Psoas muscle (tissue), 8 donors: ENCODE measurements around the gene UNCX. TPM values are rescaled to one million over a fixed set of nuclear protein-coding genes. Genes with fewer than 3 reads are reported as not detected.

ENCODE experiments used
- ATAC-seq, 4 donors: fragments of 200-7000 bp; cut with Tn5 transposase; one replicate each; pipeline ENCODE4 v1.9.1; 2020; ENCODE audit warnings: moderate library complexity in 3 of 4, mild to moderate bottlenecking in 2 of 4
- DNase-seq, 2 donors: peaks; one replicate each; pipeline ENCODE4 v3.0.0-alpha.2; 2020
- H3K27ac ChIP-seq: fragments of 200-600 bp; one replicate; pipeline ENCODE4 v1.8.0; 2022
- H3K27me3 ChIP-seq, 3 donors: fragments of 200-600 bp in 1 of 3; one replicate each; pipeline versions ENCODE4 v1.6.1 to v1.8.0; 2013 to 2022; ENCODE audit warnings: low read length in 2 of 3, mild to moderate bottlenecking in 2 of 3, moderate library complexity in 1 of 3; ENCODE audit not compliant: insufficient read depth in 3 of 3
- H3K36me3 ChIP-seq, 2 donors: fragments of 200-600 bp in 1 of 2; one replicate each; pipeline versions ENCODE4 v1.6.1 to v1.8.0; 2013 to 2022; ENCODE audit warnings: low read depth in 1 of 2, mild to moderate bottlenecking in 1 of 2, moderate library complexity in 1 of 2; ENCODE audit not compliant: insufficient read depth in 1 of 2
- H3K4me1 ChIP-seq: fragments of 200-600 bp; one replicate; pipeline ENCODE4 v1.8.0; 2022
- H3K4me3 ChIP-seq: fragments of 200-600 bp; one replicate; pipeline ENCODE4 v1.8.0; 2022; ENCODE audit warnings: mild to moderate bottlenecking
- H3K9me3 ChIP-seq: fragments of 200-600 bp; one replicate; pipeline ENCODE4 v1.8.0; 2022
- WGBS, 3 donors: extraction: QIAGEN DNeasy Blood & Tissue Kit; methylation state at CpG; one replicate each; pipeline versions ENCODE4 v1.1.6 to v1.1.7; 2013; 5-methylcytosine and 5-hydroxymethylcytosine counted together
- intact Hi-C, 2 donors: fragments of 100-400 bp; cut with DNase I; formaldehyde crosslinking; loops; one replicate each; pipeline versions ENCODE4 v1.11.0 to v1.14.2; 2022
- polyA plus RNA-seq, 3 donors: library from polyadenylated mRNA; stranded (reverse); fragments of 200-250 nt; gene quantifications; one replicate each; pipeline ENCODE4 v1.2.3, GENCODE V29; 2013
- total RNA-seq, 4 donors: library from RNA; stranded (reverse); fragmentation: NEBNext Ultra II Directional in 2 of 4; extraction: Animal tissue kit (Norgen Biotek cat#: 25700) in 2 of 4; gene quantifications; one replicate each; pipeline versions ENCODE4 v1.2.1 to v1.2.4, GENCODE V29; 2021 to 2023
- TF ChIP-seq, protein P1 (sequence below): fragments of 200-600 bp; IDR thresholded peaks from one replicate; pipeline ENCODE4 v1.8.0; 2022; ENCODE audit warnings: antibody characterized with exemption
- donor health status: healthy with polysubstance abuse.
- donor health status: DM: no; HTN: no; CAD: no; lungs with moderate emphysema.
- donor health status: Bipolar disorder and iron deficiency.
- donor health status: healthy.
- donor health status: DM: yes; HTN: yes; CAD: no.
- donor health status: DM: no; HTN: no; CAD: no.
- donor health status: DM: no; HTN: no; CAD: no.
- donor health status: DM: yes; HTN: yes; CAD: no.

The UNCX gene
- total and polyA plus RNA-seq, 7 donors: not detected

DNA sequence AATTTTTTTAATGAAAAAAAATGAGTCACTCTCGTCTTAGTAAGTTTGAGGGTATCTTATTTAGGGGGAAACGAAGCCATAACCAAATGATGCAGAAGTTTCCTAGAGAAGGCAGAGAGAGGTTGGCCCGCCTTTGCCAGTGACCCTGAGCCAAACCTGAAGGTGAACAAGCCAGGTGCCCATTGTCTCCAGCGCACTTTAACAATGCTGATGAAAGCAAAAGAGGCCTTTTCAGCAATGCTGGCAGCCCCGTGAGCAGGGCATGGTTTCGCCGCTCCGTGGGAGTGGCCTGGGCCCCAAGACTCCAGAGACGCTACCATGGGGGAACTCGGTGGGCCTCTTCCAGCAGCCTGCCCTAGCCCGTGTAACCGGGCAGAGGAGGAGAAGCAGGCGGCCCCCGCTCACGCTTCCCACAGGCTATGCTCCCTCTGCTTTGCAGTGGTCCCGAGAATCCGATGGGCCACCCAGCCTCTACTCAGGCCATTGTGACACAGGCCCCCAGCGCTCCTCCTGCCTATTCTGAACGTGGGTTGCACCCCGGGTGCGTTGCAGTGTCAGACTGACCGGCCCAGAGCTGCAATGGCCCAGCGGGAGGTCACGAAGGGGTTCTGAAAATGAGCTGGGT lies 14.0 kb upstream of the UNCX start:
- no peaks in the 10 kb centered on the region for H3K4me1 ChIP-seq
- H3K9me3 ChIP-seq: no peaks in the 10 kb centered on the region
- DNase-seq (no peak), ATAC-seq (no peak)
- H3K27me3 ChIP-seq: peaks cover 0 to 81% (median 16%) of the 10 kb centered on the region in 3 donors
- H3K36me3 ChIP-seq: no peaks in the 10 kb centered on the region
- intact Hi-C loops: no loop called here
- no peak overlapping the region for H3K4me3 ChIP-seq
- no peak overlapping the region for H3K27ac ChIP-seq
- TF ChIP-seq, protein P1, sequence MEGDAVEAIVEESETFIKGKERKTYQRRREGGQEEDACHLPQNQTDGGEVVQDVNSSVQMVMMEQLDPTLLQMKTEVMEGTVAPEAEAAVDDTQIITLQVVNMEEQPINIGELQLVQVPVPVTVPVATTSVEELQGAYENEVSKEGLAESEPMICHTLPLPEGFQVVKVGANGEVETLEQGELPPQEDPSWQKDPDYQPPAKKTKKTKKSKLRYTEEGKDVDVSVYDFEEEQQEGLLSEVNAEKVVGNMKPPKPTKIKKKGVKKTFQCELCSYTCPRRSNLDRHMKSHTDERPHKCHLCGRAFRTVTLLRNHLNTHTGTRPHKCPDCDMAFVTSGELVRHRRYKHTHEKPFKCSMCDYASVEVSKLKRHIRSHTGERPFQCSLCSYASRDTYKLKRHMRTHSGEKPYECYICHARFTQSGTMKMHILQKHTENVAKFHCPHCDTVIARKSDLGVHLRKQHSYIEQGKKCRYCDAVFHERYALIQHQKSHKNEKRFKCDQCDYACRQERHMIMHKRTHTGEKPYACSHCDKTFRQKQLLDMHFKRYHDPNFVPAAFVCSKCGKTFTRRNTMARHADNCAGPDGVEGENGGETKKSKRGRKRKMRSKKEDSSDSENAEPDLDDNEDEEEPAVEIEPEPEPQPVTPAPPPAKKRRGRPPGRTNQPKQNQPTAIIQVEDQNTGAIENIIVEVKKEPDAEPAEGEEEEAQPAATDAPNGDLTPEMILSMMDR: no peak
- WGBS, 3 donors: 66 to 72% (median 69%) methylated on average over 23 to 24 of the region's 24 CpGs

DNA sequence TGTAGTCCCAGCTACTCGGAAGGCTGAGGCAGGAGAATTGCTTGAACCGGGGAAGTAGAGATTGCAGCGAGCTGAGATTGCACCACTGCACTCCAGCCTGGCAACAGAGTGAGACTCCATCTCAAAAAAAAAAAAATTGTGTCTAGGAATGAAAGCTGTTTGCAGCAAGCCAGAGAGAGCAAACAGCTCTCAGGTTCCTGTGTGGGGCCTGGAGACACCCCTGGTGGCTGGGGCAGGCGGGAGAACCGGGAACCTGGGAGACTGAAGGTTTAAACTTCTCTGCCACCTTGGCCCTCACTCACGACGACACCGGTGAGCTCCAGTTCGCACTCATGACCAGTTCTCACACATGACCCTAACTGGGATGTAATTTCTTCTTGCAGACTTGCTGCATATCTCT lies 13.2 kb upstream of the UNCX start:
- no peak for ATAC-seq
- H3K9me3 ChIP-seq: no peaks in the 10 kb centered on the region
- no peak overlapping the region for H3K27ac ChIP-seq
- no peak overlapping the region for H3K4me3 ChIP-seq
- peaks cover 0 to 81% (median 18%) of the 10 kb centered on the region in 3 donors for H3K27me3 ChIP-seq
- DNase-seq: no peak
- 52 to 56% (median 56%) methylated on average over 9 of the region's 9 CpGs for WGBS, 3 donors
- H3K4me1 ChIP-seq: no peaks in the 10 kb centered on the region
- TF ChIP-seq, protein P1: no peak
- intact Hi-C loops: no loop called here
- H3K36me3 ChIP-seq: no peaks in the 10 kb centered on the region

DNA sequence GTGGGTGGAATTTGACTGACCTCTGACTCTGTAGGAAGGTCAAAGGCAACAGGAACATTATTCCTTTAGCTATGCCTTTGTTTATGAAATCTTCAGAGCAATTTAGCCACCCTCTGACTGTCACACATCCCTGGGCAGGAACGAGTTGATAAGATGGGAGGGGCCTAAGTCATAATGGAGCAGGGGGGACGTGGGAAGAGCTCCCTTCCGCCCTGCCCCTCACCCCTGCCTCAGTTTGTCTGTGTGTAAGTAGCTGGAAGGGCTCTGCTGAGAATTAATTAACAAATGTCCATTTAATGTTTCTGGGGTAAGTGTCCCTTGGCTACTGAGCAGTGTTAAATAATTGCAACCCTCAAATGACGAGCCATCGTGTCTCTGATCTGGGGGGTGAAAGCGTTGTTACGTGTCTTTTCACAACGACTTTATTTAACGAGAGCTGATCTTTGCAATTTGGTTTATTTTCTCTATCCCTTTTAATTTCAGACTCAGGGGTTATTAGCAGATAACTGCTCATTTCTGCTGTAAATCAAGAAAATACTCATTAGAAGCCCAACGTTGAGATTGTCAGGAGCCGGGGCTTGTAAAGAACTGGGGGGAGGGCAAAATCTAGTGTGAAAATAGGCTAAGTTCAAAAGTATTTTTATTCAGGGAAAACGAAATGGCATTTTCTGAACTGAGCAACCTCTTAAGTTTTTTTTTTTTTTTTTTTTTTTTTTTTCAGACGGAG lies 12.5 kb upstream of the UNCX start:
- peaks cover 0 to 83% (median 15%) of the 10 kb centered on the region in 3 donors for H3K27me3 ChIP-seq
- no peaks in the 10 kb centered on the region for H3K36me3 ChIP-seq
- H3K4me1 ChIP-seq: no peaks in the 10 kb centered on the region
- no peak overlapping the region for H3K4me3 ChIP-seq
- no peak overlapping the region for H3K27ac ChIP-seq
- 66 to 72% (median 68%) methylated on average over 12 to 13 of the region's 13 CpGs for WGBS, 3 donors
- ATAC-seq: no peak
- H3K9me3 ChIP-seq: no peaks in the 10 kb centered on the region
- TF ChIP-seq, protein P1: no peak
- no peak for DNase-seq
- intact Hi-C loops: loop anchor here (10.0 kb wide), 3 partner anchors 195 to 255 kb away; no protein-coding TSS in a partner anchor

DNA sequence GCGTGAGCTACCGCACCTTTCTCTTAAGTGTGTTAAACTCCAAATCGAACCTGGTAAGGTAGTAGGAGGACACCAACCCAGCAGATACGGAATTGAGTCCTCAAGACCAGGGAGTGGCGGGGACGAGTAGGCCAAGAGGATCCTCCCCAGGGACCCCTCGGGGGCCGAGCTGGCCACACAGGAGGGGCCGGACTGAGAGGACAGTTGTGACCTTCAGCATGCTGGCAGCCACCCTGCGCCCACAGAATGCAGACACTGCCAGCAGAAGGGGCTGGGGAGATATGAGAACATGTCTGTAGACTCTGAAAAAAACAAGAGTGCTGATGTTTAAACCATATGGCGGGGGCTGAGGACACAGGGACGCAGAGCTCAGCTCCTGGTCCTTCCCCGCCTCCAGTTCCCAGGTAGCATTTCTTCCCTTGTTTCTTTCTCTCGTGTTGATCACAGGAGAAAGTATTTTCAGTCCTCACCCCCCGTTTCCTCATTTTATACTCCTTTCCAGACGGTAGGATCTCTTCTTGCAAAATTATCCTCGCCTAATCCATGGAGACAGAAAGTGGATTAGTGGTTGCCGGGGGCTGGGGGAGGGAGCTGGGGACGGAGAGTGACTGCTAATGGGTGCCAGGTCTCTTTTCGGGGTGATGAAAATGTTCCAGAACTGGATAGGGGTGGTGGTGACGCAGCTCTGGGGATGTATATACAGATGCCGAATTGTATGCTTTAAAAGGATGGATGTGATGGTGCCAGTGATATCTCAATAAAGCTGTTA lies 11.5 kb upstream of the UNCX start:
- intact Hi-C loops: loop anchor here (10.0 kb wide), 3 partner anchors 194 to 254 kb away; no protein-coding TSS in a partner anchor
- TF ChIP-seq, protein P1: no peak
- WGBS, 3 donors: 55 to 57% (median 56%) methylated on average over 20 to 22 of the region's 22 CpGs

More for the DNA sequence above, 11.5 kb upstream of the UNCX start:
- Histone ChIP-seq H3K27ac (no peak overlapping the region), H3K4me3 (no peak overlapping the region), H3K27me3 (peaks cover 6 to 83% (median 22%) of the 10 kb centered on the region in 3 donors), H3K4me1 (no peaks in the 10 kb centered on the region), H3K9me3 (no peaks in the 10 kb centered on the region), H3K36me3 (no peaks in the 10 kb centered on the region)
- ATAC-seq (no peak), DNase-seq (no peak)
